Stimulated activated CD4-positive, alpha-beta T cell treated with anti-CD3 and anti-CD28 coated beads, TNF-alpha, amount 100 ng/mL, for 24 hours (primary cell): Measurements from ENCODE around the gene SYNGR2.

Source experiments
- DNase-seq, 3 experiments: peaks; one replicate each; pipeline ENCODE4 v3.0.0-alpha.2; 2020; ENCODE audit warnings: low read depth in 3 of 3

SYNGR2 gene

GRCh38 chr17:78202666-78203065, 34.3 kb downstream of the SYNGR2 start:
- DNase-seq, result no peak

- no peak for DNase-seq
These were observed 36.2 kb downstream of the SYNGR2 start for GRCh38 chr17:78204387-78205123.

GRCh38 chr17:78205124-78205775, 36.9 kb downstream of the SYNGR2 start:
- no peak for DNase-seq

- DNase-seq, result no peak
These were observed 37.9 kb downstream of the SYNGR2 start for GRCh38 chr17:78206298-78206697.

- no peak for DNase-seq
These were observed 40.1 kb downstream of the SYNGR2 start for GRCh38 chr17:78208486-78208885.

- DNase-seq, result no peak
These were observed 41.7 kb downstream of the SYNGR2 start for GRCh38 chr17:78210111-78210510.

GRCh38 chr17:78211032-78211431, 42.7 kb downstream of the SYNGR2 start:
- DNase-seq, result no peak

GRCh38 chr17:78214016-78214705, 45.8 kb downstream of the SYNGR2 start, which contains the start of gene BIRC5:
Gene BIRC5, plus strand, starts transcription at chr17:78214253. Its CDS starts 64 bp downstream, at chr17:78214317.
- peak; percentile 80 to 92 (median 83) for DNase-seq

- no peak for DNase-seq
These were observed 46.3 kb downstream of the SYNGR2 start for GRCh38 chr17:78214706-78215061.

GRCh38 chr17:78219396-78220150, 51.2 kb downstream of the SYNGR2 start:
- DNase-seq, result no peak
